NB4 (cell line): Measurements from ENCODE around the gene SOCS1.
"Not testable (repeated sequence)": the region's sequence is repeated elsewhere in the genome, so short reads cannot be mapped to it uniquely, and the experiment has no call there.

Experiments
- POLR2A ChIP-seq: IDR thresholded peaks from 2 replicates; pipeline ENCODE4 v1.6.1; 2011; ENCODE audit warnings: mild to moderate bottlenecking; ENCODE audit not compliant: insufficient read length; ENCODE audit errors: extremely low read depth
- TF ChIP-seq, protein P1 (sequence below): IDR thresholded peaks from one replicate; pipeline ENCODE4 v1.5.1; 2012; ENCODE audit warnings: low read depth, low read length

DNA sequence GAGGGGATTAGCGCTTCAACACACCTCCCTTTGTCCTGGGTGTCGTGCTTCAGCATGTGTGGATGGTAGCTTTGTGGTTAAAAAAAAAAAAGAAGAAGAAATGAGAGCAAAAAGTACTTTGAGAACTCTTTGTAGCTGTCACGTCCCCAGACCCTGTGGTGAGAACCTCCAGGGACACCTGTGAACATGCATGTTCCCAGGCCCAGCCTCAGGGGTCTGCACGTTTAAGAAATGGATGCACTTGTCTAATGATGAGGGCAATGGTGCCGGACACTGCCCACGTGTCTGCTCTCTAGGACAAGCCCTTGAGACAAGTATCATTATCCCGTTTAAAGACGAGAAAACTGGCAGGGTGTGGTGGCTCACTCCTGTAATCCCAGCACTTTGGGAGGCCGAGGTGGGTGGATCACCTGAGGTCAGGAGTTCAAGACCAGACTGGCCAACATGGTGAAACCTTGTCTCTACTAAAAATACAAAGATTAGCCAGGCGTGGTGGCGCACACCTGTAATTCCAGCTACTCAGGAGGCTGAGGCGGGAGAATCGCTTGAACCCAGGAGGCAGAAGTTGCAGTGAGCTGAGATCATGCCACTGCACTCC lies 43.0 kb upstream of the SOCS1 start:
- TF ChIP-seq POLR2A: not testable (repeated sequence)
- TF ChIP-seq, protein P1, sequence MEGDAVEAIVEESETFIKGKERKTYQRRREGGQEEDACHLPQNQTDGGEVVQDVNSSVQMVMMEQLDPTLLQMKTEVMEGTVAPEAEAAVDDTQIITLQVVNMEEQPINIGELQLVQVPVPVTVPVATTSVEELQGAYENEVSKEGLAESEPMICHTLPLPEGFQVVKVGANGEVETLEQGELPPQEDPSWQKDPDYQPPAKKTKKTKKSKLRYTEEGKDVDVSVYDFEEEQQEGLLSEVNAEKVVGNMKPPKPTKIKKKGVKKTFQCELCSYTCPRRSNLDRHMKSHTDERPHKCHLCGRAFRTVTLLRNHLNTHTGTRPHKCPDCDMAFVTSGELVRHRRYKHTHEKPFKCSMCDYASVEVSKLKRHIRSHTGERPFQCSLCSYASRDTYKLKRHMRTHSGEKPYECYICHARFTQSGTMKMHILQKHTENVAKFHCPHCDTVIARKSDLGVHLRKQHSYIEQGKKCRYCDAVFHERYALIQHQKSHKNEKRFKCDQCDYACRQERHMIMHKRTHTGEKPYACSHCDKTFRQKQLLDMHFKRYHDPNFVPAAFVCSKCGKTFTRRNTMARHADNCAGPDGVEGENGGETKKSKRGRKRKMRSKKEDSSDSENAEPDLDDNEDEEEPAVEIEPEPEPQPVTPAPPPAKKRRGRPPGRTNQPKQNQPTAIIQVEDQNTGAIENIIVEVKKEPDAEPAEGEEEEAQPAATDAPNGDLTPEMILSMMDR: not testable (repeated sequence)
